ENCODE measurements around the gene RDH11. TPM values are rescaled to one million over a fixed set of nuclear protein-coding genes. Genes with fewer than 3 reads are reported as not detected.

Gene RDH11
- total and polyA plus RNA-seq, 10 of the 15 experiments (the other 5 are each of a cell fraction or from before 2014, with no cell fraction given) = 49.7 to 161 (median 77.2) TPM

DNA sequence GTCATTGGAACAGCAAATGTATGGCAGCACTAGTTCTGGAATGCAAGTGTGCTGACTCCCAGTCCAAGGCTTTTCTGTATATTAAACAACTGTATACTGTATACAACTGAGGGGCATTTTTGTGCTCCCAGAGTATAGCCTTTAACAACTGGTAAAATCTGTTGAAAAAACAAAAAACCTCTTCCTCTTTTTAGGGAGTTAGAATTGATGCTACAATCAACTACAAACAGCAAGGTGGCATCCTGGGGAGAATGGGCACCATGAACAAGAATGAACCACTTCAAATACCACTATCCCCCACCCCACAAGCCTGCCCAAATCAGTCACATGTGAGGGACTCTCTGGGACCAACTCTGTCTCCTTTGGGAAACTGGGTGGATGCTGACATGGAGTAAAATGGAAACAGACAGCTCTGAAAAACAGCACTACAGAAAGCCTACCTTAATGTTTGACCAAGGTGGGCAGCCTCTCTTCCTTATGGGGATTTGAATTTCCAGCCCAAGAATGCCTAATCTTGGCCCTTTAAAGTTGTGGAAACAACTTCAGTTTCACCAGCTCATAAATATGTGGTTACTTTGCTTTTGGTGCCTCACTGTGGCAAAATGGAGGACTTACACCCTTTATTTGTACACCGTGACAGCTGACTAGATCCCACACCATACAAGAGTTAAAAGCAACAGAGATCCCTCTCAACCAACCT, 28.7 kb downstream of the RDH11 start (continued):
- TF ChIP-seq, protein P1, sequence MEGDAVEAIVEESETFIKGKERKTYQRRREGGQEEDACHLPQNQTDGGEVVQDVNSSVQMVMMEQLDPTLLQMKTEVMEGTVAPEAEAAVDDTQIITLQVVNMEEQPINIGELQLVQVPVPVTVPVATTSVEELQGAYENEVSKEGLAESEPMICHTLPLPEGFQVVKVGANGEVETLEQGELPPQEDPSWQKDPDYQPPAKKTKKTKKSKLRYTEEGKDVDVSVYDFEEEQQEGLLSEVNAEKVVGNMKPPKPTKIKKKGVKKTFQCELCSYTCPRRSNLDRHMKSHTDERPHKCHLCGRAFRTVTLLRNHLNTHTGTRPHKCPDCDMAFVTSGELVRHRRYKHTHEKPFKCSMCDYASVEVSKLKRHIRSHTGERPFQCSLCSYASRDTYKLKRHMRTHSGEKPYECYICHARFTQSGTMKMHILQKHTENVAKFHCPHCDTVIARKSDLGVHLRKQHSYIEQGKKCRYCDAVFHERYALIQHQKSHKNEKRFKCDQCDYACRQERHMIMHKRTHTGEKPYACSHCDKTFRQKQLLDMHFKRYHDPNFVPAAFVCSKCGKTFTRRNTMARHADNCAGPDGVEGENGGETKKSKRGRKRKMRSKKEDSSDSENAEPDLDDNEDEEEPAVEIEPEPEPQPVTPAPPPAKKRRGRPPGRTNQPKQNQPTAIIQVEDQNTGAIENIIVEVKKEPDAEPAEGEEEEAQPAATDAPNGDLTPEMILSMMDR (IDR thresholded peaks at IDR 0.05 in 2 of 3, conservative IDR thresholded peaks at IDR 0.05 in 1 of 3; ENCODE audit: control insufficient read depth in 2 of 3, extremely low read depth in 1 of 3, insufficient read depth in 1 of 3, low read depth in 3 of 3, low read length in 3 of 3) = peak; percentile 57 to 71 (median 65)

DNA sequence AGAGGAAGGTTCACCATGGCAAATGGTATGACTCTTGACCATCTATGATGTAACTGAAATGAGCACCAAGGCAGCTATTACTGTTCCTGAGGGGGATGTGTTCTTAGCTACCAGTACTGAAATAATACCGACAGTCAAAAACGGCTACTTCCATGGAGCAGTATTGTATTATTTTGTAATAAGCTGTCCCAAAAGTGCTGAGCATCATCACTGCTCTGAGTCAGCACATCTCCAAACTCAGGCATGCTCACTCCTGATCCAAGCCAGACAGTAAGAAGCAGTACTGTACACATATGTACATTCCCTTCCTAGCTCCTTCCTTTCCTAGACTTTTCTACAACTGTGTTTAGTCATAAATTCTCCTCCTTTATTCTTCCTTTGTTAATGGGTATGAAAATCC, 29.7 kb downstream of the RDH11 start:
- Histone ChIP-seq H3K36me3 (ENCODE audit: control insufficient read depth in 2 of 2, insufficient read depth in 2 of 2, low read length in 1 of 2) (peaks cover 0 to 1% of the 10 kb centered on the region in 2 experiments; a peak in 3 of 4 replicates), H4K20me1 (ENCODE audit: control insufficient read depth, insufficient read depth) (no peaks in the 10 kb centered on the region), H3K4me2 (ENCODE audit: control insufficient read depth, insufficient read depth) (no peak overlapping the region), H3K27me3 (replicated peaks in 1 of 2; ENCODE audit: control insufficient read depth in 2 of 2, insufficient read depth in 2 of 2, low read length in 1 of 2) (no peaks in the 10 kb centered on the region), H3K4me1 (ENCODE audit: control insufficient read depth, insufficient read depth, low read length) (peaks cover 17% of the 10 kb centered on the region), H3K79me2 (ENCODE audit: control insufficient read depth, insufficient read depth, low read length) (peaks cover 28% of the 10 kb centered on the region), H3K4me3 (no peak overlapping the region), H3K9me3 (replicated peaks; ENCODE audit: control insufficient read depth, insufficient read depth, low read length) (no peaks in the 10 kb centered on the region), H3K27ac (ENCODE audit: control insufficient read depth, insufficient read depth) (no peak overlapping the region), H2AFZ (ENCODE audit: control insufficient read depth, low read depth, low read length) (no peak overlapping the region), H3K9ac (ENCODE audit: control insufficient read depth, insufficient read depth, low read length) (no peak overlapping the region)
- no TSS peak for BruUV-seq (replicated peaks)
- TF ChIP-seq SMC3 (IDR thresholded peaks at IDR 0.05; ENCODE audit: borderline replicate concordance, low read length) = no peak
- no peak for TF ChIP-seq TBL1XR1 (IDR thresholded peaks at IDR 0.05; ENCODE audit: low read depth, low read length)
- TF ChIP-seq, protein P2, sequence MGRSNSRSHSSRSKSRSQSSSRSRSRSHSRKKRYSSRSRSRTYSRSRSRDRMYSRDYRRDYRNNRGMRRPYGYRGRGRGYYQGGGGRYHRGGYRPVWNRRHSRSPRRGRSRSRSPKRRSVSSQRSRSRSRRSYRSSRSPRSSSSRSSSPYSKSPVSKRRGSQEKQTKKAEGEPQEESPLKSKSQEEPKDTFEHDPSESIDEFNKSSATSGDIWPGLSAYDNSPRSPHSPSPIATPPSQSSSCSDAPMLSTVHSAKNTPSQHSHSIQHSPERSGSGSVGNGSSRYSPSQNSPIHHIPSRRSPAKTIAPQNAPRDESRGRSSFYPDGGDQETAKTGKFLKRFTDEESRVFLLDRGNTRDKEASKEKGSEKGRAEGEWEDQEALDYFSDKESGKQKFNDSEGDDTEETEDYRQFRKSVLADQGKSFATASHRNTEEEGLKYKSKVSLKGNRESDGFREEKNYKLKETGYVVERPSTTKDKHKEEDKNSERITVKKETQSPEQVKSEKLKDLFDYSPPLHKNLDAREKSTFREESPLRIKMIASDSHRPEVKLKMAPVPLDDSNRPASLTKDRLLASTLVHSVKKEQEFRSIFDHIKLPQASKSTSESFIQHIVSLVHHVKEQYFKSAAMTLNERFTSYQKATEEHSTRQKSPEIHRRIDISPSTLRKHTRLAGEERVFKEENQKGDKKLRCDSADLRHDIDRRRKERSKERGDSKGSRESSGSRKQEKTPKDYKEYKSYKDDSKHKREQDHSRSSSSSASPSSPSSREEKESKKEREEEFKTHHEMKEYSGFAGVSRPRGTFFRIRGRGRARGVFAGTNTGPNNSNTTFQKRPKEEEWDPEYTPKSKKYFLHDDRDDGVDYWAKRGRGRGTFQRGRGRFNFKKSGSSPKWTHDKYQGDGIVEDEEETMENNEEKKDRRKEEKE (IDR thresholded peaks at IDR 0.05) = no peak
- TF ChIP-seq NFYA (IDR thresholded peaks at IDR 0.05; ENCODE audit: borderline replicate concordance, low read depth, low read length) = no peak
- no peak for TF ChIP-seq ESRRA (IDR thresholded peaks at IDR 0.05; ENCODE audit: low read length)
- TF ChIP-seq BCL11A (IDR thresholded peaks at IDR 0.05; ENCODE audit: low read depth, low read length) = no peak
- TF ChIP-seq TARDBP (IDR thresholded peaks at IDR 0.05; ENCODE audit: borderline replicate concordance) = no peak
- TF ChIP-seq PAX8 (IDR thresholded peaks at IDR 0.05) = no peak
- TF ChIP-seq SPI1 (IDR thresholded peaks at IDR 0.05; ENCODE audit: borderline replicate concordance, insufficient read depth, low read depth, low read length) = no peak
- no peak for TF ChIP-seq MYB (IDR thresholded peaks at IDR 0.05; ENCODE audit: borderline replicate concordance, low read depth, low read length)
- no peak for TF ChIP-seq NFXL1 (IDR thresholded peaks at IDR 0.05; ENCODE audit: borderline replicate concordance)
- TF ChIP-seq, protein P3, sequence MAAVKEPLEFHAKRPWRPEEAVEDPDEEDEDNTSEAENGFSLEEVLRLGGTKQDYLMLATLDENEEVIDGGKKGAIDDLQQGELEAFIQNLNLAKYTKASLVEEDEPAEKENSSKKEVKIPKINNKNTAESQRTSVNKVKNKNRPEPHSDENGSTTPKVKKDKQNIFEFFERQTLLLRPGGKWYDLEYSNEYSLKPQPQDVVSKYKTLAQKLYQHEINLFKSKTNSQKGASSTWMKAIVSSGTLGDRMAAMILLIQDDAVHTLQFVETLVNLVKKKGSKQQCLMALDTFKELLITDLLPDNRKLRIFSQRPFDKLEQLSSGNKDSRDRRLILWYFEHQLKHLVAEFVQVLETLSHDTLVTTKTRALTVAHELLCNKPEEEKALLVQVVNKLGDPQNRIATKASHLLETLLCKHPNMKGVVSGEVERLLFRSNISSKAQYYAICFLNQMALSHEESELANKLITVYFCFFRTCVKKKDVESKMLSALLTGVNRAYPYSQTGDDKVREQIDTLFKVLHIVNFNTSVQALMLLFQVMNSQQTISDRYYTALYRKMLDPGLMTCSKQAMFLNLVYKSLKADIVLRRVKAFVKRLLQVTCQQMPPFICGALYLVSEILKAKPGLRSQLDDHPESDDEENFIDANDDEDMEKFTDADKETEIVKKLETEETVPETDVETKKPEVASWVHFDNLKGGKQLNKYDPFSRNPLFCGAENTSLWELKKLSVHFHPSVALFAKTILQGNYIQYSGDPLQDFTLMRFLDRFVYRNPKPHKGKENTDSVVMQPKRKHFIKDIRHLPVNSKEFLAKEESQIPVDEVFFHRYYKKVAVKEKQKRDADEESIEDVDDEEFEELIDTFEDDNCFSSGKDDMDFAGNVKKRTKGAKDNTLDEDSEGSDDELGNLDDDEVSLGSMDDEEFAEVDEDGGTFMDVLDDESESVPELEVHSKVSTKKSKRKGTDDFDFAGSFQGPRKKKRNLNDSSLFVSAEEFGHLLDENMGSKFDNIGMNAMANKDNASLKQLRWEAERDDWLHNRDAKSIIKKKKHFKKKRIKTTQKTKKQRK (IDR thresholded peaks at IDR 0.05; ENCODE audit: low read depth, low read length) = no peak
- RAD21 ChIA-PET (ENCODE audit: unreplicated experiment) = interaction anchor here (0.8 to 6.7 kb wide), 10 partner anchors 28 to 240 kb away, joined by 3 to 144 read pairs (median 26); partner anchors contain the start of genes ARG2, PIGH, RDH11 and RDH12
- SMC1A ChIA-PET (ENCODE audit: uncharacterized antibody, unreplicated experiment) = interaction anchor here (1.0 to 9.1 kb wide), 15 partner anchors 14 to 239 kb away, joined by 3 to 151 read pairs (median 13); partner anchors contain the start of genes ARG2, PIGH, RDH11 and RDH12
- ATAC-seq = no peak
- FAIRE-seq = no peak
- no peak for DNase-seq (ENCODE audit: low read depth, low spot score)
- in situ Hi-C loops (cut with MboI) (loop anchor here (5.0 kb wide), 1 partner anchor 84 kb away; no protein-coding TSS in a partner anchor), intact Hi-C loops (cut with micrococcal nuclease; ENCODE audit: unreplicated experiment) (loop anchor here (2.0 kb wide), 1 partner anchor 239 kb away; no protein-coding TSS in a partner anchor)
- 100% methylated on average over 2 of the region's 2 CpGs for WGBS (ENCODE audit: insufficient coverage, insufficient replicate concordance, low lambda C conversion rate, missing lambda C conversion rate)
- CTCF ChIA-PET = interaction anchor here (0.9 to 15.6 kb wide), 18 partner anchors 11 to 1150 kb away, joined by 3 to 223 read pairs (median 15); partner anchors contain the start of genes ARG2, PIGH, RDH11 and RDH12
- POLR2A ChIA-PET = interaction anchor here (2.0 to 2.1 kb wide), 2 partner anchors 29 to 38 kb away, joined by 10 to 14 read pairs; partner anchors contain the start of gene RDH11
